ENCODE measurements around the gene TESK2.

- TF ChIP-seq EZH2 (IDR thresholded peaks at IDR 0.05) (no peak), POLR2AphosphoS5 (IDR thresholded peaks at IDR 0.05; ENCODE audit: borderline replicate concordance, low read depth, low read length) (no peak), FOXP2 (optimal IDR thresholded peaks at IDR 0.05; ENCODE audit: control extremely low read depth, extremely low read length, insufficient read depth) (no peak)
These were observed 176.7 kb downstream of the TESK2 start for GRCh38 chr1:45314266-45314665.
